HFFc6 (cell line): ENCODE data around the gene ARL4A. TPM values are rescaled to one million over a fixed set of nuclear protein-coding genes. Genes with fewer than 3 reads are reported as not detected.

ENCODE experiments used
- DNase-seq: peaks from one replicate; pipeline ENCODE4 v3.0.0-alpha.2; 2018
- H3K27ac Mint-ChIP-seq: 2 replicates; pipeline ENCODE4 v1.8.0; 2020; ENCODE audit warnings: mild to moderate bottlenecking, mixed read lengths
- H3K27me3 Mint-ChIP-seq: 2 replicates; pipeline ENCODE4 v1.8.0; 2021; ENCODE audit warnings: mild to moderate bottlenecking, moderate library complexity, mixed read lengths; ENCODE audit not compliant: insufficient read depth
- H3K36me3 Mint-ChIP-seq: 2 replicates; pipeline ENCODE4 v1.8.0; 2021; ENCODE audit warnings: low read depth, mixed read lengths
- H3K4me1 Mint-ChIP-seq: 2 replicates; pipeline ENCODE4 v1.8.0; 2020; ENCODE audit warnings: low read depth, mixed read lengths
- H3K4me3 Mint-ChIP-seq: 2 replicates; pipeline ENCODE4 v1.8.0; 2020; ENCODE audit warnings: mild to moderate bottlenecking, moderate library complexity, mixed read lengths
- H3K9me3 Mint-ChIP-seq: 2 replicates; pipeline ENCODE4 v1.8.0; 2020; ENCODE audit warnings: mild to moderate bottlenecking, mixed read lengths
- total RNA-seq, 6 experiments: library from RNA; stranded (reverse); fragmentation: NEBNext Ultra II Directional; extraction: Animal tissue kit (Norgen Biotek cat#: 25700); gene quantifications; 2 replicates in 1 of 6; 3 replicates in 5 of 6; pipeline ENCODE4 v1.2.3, GENCODE V29; 2021
- TF ChIP-seq, protein P1 (sequence below): fragments of 200-600 bp; sonication (generic); IDR thresholded peaks from 2 replicates; pipeline ENCODE4 v1.5.0; 2021; ENCODE audit warnings: antibody characterized with exemption, mild to moderate bottlenecking

Gene ARL4A
- total RNA-seq, 6 experiments from 2014 or later, result 12.5 to 15.5 (median 14.7) TPM

DNA sequence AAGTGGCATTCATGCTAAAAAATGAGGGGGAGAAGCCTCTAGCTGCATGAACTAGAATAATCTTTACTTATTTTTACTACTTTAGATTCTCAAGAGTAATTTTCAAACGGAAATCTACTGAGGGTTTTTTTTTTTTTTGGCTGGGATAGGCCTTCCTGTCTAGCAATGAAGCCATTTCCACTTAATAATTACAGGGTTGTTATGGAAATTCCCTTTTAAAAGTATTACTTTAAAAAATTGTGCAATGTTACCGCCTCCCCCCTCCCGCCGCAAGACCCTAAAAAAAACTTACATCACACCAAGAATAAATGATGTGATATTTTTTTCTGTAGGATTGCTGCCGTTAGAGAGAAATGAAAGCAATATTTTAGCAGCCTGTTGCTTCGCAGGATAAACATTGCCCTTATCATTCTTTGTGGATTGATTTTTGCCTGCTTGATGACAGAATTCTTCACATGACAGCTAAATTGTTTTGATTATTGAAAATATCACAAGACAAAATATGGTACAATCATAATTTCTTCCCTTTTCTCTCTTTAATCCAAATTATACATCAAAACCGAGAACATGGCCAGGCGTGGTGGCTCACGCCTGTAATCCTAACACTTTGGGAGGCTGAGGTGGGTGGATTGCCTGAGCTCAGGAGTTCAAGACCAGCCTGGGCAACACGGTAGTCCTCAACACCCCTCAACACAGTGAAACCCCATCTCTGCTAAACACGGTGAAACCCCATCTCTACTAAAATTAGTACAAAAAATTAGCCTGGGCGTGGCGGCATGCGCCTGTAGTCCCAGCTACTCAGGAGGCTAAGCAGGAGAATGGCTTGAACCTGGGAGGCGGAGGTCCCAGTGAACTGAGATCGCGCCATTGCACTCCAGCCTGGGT, 32.8 kb downstream of the ARL4A start:
- Mint-ChIP-seq H3K4me1 (peaks cover 43% of the 10 kb centered on the region), H3K9me3 (no peaks in the 10 kb centered on the region), H3K27me3 (no peaks in the 10 kb centered on the region), H3K36me3 (no peaks in the 10 kb centered on the region), H3K27ac (peak overlapping the region; percentile 63), H3K4me3 (no peak overlapping the region; the same call in 1 of the 2 replicates)
- TF ChIP-seq, protein P1, sequence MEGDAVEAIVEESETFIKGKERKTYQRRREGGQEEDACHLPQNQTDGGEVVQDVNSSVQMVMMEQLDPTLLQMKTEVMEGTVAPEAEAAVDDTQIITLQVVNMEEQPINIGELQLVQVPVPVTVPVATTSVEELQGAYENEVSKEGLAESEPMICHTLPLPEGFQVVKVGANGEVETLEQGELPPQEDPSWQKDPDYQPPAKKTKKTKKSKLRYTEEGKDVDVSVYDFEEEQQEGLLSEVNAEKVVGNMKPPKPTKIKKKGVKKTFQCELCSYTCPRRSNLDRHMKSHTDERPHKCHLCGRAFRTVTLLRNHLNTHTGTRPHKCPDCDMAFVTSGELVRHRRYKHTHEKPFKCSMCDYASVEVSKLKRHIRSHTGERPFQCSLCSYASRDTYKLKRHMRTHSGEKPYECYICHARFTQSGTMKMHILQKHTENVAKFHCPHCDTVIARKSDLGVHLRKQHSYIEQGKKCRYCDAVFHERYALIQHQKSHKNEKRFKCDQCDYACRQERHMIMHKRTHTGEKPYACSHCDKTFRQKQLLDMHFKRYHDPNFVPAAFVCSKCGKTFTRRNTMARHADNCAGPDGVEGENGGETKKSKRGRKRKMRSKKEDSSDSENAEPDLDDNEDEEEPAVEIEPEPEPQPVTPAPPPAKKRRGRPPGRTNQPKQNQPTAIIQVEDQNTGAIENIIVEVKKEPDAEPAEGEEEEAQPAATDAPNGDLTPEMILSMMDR, result no peak
- no peak for DNase-seq

DNA sequence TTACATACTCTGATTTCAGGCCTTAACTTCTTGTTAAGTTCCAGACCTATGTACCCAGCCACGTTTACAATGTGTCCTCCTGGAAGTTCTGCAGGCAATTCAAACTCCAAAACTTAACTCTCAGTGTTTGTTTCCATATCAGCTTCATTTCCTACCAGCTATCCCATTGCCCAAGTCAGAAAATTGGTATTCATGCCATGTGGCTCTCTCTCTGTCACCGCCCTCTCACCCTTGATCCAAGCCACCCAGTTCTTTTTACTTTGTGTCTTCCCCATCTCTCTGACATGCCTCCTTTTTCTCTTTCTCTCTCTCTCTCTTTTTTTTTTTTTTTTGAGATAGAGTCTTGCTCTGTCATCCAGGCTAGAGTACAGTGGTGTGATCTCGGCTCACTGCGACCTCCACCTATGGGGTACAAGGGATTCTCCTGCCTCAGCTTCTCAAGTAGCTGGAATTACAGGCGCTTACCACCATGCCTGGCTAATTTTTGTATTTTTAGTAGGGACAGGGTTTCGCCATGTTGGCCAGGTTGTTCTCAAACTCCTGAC, 33.9 kb downstream of the ARL4A start:
- no peak overlapping the region; the same call in 1 of the 2 replicates for H3K27ac Mint-ChIP-seq
- no peak for DNase-seq
- TF ChIP-seq, protein P1, result no peak
- H3K27me3 Mint-ChIP-seq, result no peaks in the 10 kb centered on the region
- H3K36me3 Mint-ChIP-seq, result no peaks in the 10 kb centered on the region
- H3K4me1 Mint-ChIP-seq, result peaks cover 32% of the 10 kb centered on the region
- no peaks in the 10 kb centered on the region for H3K9me3 Mint-ChIP-seq
- H3K4me3 Mint-ChIP-seq, result no peak overlapping the region

DNA sequence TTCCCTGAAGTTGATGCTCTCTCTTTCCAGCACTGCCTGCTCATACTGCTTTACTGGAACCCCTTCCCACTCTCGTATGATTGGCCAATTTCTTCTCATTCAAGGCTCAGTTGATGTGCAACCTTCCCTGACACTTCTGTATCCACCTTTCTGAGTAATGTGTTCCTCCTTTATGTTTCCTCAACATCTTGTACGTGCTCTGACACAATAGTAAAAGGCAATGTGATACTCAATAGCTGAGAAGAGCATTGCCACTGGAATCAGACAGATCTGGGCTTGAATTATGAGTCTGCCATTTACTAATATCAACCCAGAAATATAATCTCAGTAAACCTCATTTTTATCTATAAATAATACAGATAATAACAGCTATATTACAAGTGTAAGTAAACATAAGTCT, 34.7 kb downstream of the ARL4A start:
- H3K36me3 Mint-ChIP-seq, result no peaks in the 10 kb centered on the region
- no peak overlapping the region for H3K4me3 Mint-ChIP-seq
- no peak for DNase-seq
- H3K9me3 Mint-ChIP-seq, result no peaks in the 10 kb centered on the region
- peaks cover 24% of the 10 kb centered on the region for H3K4me1 Mint-ChIP-seq
- H3K27me3 Mint-ChIP-seq, result no peaks in the 10 kb centered on the region
- TF ChIP-seq, protein P1, result no peak
- H3K27ac Mint-ChIP-seq, result no peak overlapping the region

DNA sequence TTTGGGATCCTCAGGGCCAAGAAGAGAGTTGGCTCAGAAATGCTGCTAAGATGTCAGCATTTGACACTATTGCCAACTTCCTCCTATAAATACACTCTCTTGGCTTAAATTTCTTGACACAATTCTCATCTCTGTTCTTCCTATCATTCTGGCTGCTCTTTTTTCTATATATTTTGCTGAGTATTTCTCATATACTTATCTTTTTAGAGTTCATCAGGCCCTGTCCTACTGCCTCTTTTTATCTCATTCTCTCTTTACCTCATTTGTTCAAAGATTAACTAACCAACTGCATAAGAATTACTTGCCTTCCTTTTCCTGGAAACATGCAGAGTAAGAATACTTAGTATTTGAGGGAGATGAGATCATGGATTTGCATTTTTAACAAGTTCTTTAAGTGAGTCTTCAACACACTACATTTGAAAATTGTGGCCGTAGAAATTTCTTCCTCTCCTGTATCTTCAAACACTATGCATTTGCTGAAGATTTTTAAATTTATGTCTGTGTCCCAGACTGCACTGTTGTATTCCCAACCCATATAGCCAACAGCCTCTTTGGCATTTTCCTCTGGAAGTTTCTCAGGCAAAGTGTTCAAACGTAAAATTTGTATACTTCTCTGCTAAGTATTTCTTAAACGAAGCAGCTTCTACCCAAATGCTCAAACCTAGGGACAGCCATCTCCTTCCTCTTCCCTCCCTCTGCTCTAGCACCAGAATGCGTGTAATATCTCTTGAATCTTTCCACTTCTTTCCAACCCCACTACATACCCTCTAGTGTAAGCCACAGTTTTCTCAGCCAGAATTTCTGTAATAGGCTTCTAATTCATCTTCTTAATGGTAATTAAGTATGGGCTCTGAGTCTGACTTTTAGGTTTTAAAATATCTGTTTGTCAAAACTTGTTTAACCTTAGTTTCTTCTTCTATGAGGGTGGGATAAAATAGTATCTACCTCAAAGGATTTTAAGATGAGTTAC, 35.5 kb downstream of the ARL4A start:
- Mint-ChIP-seq H3K27me3 (no peaks in the 10 kb centered on the region), H3K9me3 (no peaks in the 10 kb centered on the region), H3K27ac (no peak overlapping the region), H3K4me1 (peaks cover 23% of the 10 kb centered on the region), H3K36me3 (no peaks in the 10 kb centered on the region), H3K4me3 (no peak overlapping the region)
- TF ChIP-seq, protein P1, result no peak
- no peak for DNase-seq

DNA sequence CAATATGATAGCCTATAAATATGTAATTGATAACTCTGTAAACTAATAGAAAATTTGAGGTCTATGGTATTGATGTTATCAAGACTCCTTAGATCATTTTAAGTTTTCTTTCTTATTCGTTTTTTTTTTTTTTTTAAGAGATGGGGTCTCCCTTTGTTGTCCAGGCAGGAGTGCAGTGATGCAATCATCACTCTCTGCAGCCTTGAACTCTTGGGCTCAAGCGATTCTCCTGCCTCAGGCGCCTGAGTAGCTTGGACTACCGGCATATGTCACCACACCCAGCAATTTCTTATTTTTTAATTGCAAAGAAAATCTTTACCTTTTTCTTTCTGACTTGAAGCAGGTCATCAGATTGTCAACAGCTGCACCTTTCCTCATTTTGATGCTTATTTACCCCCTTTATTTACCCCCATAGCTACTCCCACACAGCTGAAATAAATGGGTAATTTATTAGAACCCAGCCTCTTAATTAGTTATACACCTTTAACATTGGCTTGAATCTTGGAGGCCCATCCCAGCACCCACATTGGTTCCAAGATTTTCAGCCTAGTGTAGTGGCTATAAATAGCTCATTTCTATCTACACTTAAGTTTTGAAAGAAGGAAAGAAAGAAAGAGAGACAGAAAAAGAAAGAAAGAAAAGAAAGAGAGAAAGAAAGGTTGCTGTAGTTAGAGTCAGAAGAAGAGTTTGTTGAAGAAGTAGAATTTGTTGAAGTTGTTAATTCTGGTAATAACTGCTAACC, 38.3 kb downstream of the ARL4A start:
- Mint-ChIP-seq H3K36me3 (no peaks in the 10 kb centered on the region), H3K9me3 (no peaks in the 10 kb centered on the region), H3K4me1 (no peaks in the 10 kb centered on the region), H3K27me3 (no peaks in the 10 kb centered on the region), H3K4me3 (no peak overlapping the region), H3K27ac (no peak overlapping the region)
- DNase-seq, result no peak
- TF ChIP-seq, protein P1, result no peak
